ENCODE results near the gene C4orf50. TPM values are rescaled to one million over a fixed set of nuclear protein-coding genes. Genes with fewer than 3 reads are reported as not detected.
"Not testable (repeated sequence)": the region's sequence is repeated elsewhere in the genome, so short reads cannot be mapped to it uniquely, and the experiment has no call there.

Gene C4orf50
- total and polyA plus RNA-seq, 8 donors, result 0.01 to 0.10 (median 0.01) TPM; not detected in 1

GRCh38 chr4:5865896-5866599 lies 152.2 kb downstream of the C4orf50 start:
- Histone ChIP-seq H3K4me1 (peaks cover 0 to 4% of the 10 kb centered on the region in 2 donors), H3K27me3 (no peaks in the 10 kb centered on the region), H3K4me3 (no peak overlapping the region), H3K9me3 (no peaks in the 10 kb centered on the region), H3K36me3 (no peaks in the 10 kb centered on the region), H3K27ac (no peak overlapping the region)
- ATAC-seq (no peak), DNase-seq (no peak)
- TF ChIP-seq CTCF (IDR thresholded peaks at IDR 0.05), result no peak
- intact Hi-C loops (cut with DNase I), result no loop called here

- Histone ChIP-seq H3K27ac (no peak overlapping the region), H3K4me3 (no peak overlapping the region), H3K4me1 (no peaks in the 10 kb centered on the region), H3K27me3 (no peaks in the 10 kb centered on the region), H3K9me3 (no peaks in the 10 kb centered on the region), H3K36me3 (no peaks in the 10 kb centered on the region)
- ATAC-seq, result peak; percentile 33
- no peak for DNase-seq
- no peak for TF ChIP-seq CTCF (IDR thresholded peaks at IDR 0.05)
- intact Hi-C loops (cut with DNase I), result no loop called here
Measured at GRCh38 chr4:5863461-5864113, 154.6 kb downstream of the C4orf50 start.

- ATAC-seq, result no peak
- no peak for TF ChIP-seq CTCF (IDR thresholded peaks at IDR 0.05)
- Histone ChIP-seq H3K27ac (no peak overlapping the region), H3K9me3 (no peaks in the 10 kb centered on the region), H3K4me3 (no peak overlapping the region), H3K4me1 (no peaks in the 10 kb centered on the region), H3K27me3 (no peaks in the 10 kb centered on the region), H3K36me3 (no peaks in the 10 kb centered on the region)
- DNase-seq, result peak in 1 of 4 donors; percentile 54
- intact Hi-C loops (cut with DNase I), result no loop called here
Measured at GRCh38 chr4:5858020-5858769, 160.0 kb downstream of the C4orf50 start.

DNA sequence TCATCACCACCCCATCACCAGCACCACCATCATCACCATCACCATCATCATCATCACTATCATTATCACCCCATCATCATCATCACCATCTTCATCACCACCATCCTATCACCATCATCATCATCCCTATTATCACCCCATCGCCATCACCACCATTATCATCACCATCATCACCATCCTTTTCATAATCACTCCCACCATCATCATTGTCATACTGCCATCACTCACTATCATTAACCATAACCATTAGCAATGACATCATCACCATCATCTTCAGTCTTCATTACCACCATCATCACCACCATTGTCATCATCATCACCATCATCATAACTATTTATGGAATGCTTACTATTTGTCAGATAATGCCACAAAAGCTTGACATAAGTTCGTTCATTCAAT lies 161.0 kb downstream of the C4orf50 start:
- H3K4me1 ChIP-seq, result no peaks in the 10 kb centered on the region
- ATAC-seq (no peak), DNase-seq (no peak)
- no peaks in the 10 kb centered on the region for H3K9me3 ChIP-seq
- no peaks in the 10 kb centered on the region for H3K36me3 ChIP-seq
- H3K4me3 ChIP-seq, result no peak overlapping the region
- TF ChIP-seq CTCF (IDR thresholded peaks at IDR 0.05), result no peak
- H3K27me3 ChIP-seq, result no peaks in the 10 kb centered on the region
- intact Hi-C loops (cut with DNase I), result no loop called here
- no peak overlapping the region for H3K27ac ChIP-seq

DNA sequence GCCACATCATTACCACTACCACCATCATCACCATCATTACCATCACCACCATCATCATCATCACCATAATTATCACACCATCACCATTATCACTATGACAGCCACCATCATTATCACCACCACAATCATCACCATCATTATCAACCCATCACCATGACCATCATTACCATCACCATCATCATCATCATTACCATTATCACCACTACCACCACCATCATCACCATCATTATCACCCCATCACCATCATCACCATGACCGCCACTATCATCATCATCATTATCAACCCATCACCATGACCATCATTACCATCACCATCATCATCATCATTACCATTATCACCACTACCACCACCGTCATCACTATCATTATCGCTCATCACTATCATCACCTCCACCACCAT lies 161.9 kb downstream of the C4orf50 start:
- intact Hi-C loops (cut with DNase I); H3K4me1 ChIP-seq; ATAC-seq; H3K36me3 ChIP-seq; DNase-seq; H3K27me3 ChIP-seq; H3K4me3 ChIP-seq; H3K9me3 ChIP-seq; H3K27ac ChIP-seq: not testable (repeated sequence)
